Peyer's patch (tissue), 4 donors: ENCODE measurements around the gene NFATC4. TPM values are rescaled to one million over a fixed set of nuclear protein-coding genes. Genes with fewer than 3 reads are reported as not detected.

Experiments
- DNase-seq, 3 donors: peaks; one replicate each; pipeline ENCODE4 v3.0.0-alpha.2; 2017 to 2019
- H3K27ac ChIP-seq, 4 donors: fragments of 200-600 bp; sonication (generic); one replicate each; pipeline ENCODE4 v1.5.1; 2016 to 2019
- H3K27me3 ChIP-seq, 2 donors: fragments of 200-600 bp; sonication (generic); one replicate each; pipeline ENCODE4 v1.5.1; 2019
- H3K36me3 ChIP-seq, 3 donors: fragments of 200-600 bp; sonication (generic); one replicate each; pipeline ENCODE4 v1.5.1; 2016 to 2019
- H3K4me1 ChIP-seq, 4 donors: fragments of 200-600 bp; sonication (generic); one replicate each; pipeline ENCODE4 v1.5.1; 2016 to 2019
- H3K4me3 ChIP-seq, 4 donors: fragments of 200-600 bp; sonication (generic); 1 replicate in 3 of 4; 2 replicates in 1 of 4; pipeline ENCODE4 v1.5.1; 2016 to 2019; ENCODE audit warnings: mild to moderate bottlenecking in 1 of 4
- H3K9me3 ChIP-seq, 4 donors: fragments of 200-600 bp; sonication (generic); one replicate each; pipeline ENCODE4 v1.5.1; 2016 to 2019; ENCODE audit warnings: mild to moderate bottlenecking in 1 of 4
- CTCF ChIP-seq, 6 experiments: fragments of 450-650 bp in 4 of 6; fragments of 200-600 bp in 2 of 6; sonication (generic) in 1 of 6; IDR thresholded peaks; one replicate each; pipeline ENCODE4 v1.5.1; 2017 to 2019; ENCODE audit warnings: antibody characterized with exemption in 6 of 6, mild to moderate bottlenecking in 3 of 6, moderate library complexity in 1 of 6
- POLR2A ChIP-seq, 2 donors: fragments of 450-650 bp; IDR thresholded peaks; one replicate each; pipeline ENCODE4 v1.5.1; 2017; ENCODE audit warnings: antibody characterized with exemption in 2 of 2, mild to moderate bottlenecking in 2 of 2, moderate library complexity in 2 of 2
- total RNA-seq, 4 donors: library from RNA; depleted of rRNA; stranded (reverse); fragments of >200 nt; gene quantifications; one replicate each; pipeline ENCODE4 v1.1.0, GENCODE V29; 2016

Gene NFATC4
- total RNA-seq, 4 donors from 2014 or later: 6.5 to 52.0 (median 21.5) TPM

DNA sequence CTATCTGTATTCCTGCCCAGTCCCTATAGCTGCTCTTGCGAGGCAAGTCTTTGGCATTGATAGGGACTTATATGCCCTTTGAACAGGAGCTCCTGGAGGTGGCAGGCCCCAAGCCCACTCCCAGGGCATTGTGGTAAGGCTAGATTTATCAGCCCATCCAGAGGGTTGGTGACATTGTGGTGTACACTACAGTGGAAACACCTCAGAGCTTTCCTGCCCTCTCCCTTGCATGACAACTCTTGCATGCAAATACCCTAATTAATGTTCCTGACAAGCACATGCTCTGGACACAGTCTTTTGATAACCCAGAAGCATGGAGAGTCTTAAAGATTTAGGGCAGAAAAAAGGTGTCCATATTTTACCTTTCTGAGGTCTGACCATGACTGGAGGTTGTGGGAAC is 27.4 kb upstream of the NFATC4 start:
- no peak for TF ChIP-seq CTCF (IDR thresholded peaks at IDR 0.05)
- no peak for TF ChIP-seq POLR2A (IDR thresholded peaks at IDR 0.05)
- no peak for DNase-seq
- H3K27ac ChIP-seq: no peak overlapping the region
- peaks cover 0 to 17% (median 5%) of the 10 kb centered on the region in 4 donors for H3K4me1 ChIP-seq
- no peaks in the 10 kb centered on the region for H3K9me3 ChIP-seq
- H3K4me3 ChIP-seq: no peak overlapping the region
- peaks cover 0 to 26% (median 0%) of the 10 kb centered on the region in 3 donors for H3K36me3 ChIP-seq
- H3K27me3 ChIP-seq: no peaks in the 10 kb centered on the region

- Histone ChIP-seq H3K9me3 (no peaks in the 10 kb centered on the region), H3K27me3 (no peaks in the 10 kb centered on the region), H3K4me1 (peaks cover 0 to 22% (median 5%) of the 10 kb centered on the region in 4 donors), H3K36me3 (peaks cover 0 to 7% (median 0%) of the 10 kb centered on the region in 3 donors), H3K4me3 (no peak overlapping the region), H3K27ac (no peak overlapping the region)
- DNase-seq: no peak
- TF ChIP-seq POLR2A (IDR thresholded peaks at IDR 0.05) (no peak), CTCF (IDR thresholded peaks at IDR 0.05) (no peak)
Measured at GRCh38 chr14:24342889-24343288, 25.1 kb upstream of the NFATC4 start.

DNA sequence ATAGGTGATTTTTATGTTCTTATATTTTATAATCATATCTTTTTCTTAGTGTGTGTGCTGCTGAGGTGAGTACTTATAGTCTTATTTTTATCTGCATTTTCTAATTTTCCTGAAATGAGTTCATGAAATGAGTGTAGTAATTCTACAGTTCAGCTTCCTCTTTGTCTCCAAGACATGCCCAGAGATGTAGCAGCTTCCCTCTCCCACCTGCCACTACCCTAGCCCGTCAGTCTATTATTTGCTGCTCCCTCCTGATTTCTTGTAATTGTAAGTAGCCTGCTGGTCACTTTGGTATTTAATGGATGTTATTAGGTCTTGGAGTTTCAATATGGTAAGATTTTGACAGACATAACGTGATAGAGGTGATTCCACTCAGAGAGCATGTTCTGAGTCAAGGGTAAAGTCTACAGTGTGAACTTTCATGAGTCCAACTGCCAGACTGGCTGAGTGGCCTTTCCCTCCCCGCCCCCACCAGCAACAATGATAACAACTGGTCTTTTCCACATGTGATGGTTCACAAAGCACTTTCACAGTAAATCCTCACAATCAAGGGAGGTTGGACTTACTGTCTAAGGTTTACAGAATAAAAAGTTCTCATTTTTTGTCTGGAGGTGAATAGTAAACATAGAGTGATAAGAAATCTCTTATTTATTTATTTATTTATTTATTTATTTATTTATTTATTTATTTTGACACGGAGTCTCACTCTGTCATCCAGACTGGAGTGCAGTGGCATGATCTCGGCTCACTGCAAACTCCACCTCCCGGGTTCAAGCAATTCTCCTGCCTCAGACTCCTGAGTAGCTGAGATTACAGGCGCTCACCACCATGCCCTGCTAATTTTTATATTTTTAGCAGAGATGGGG is 24.0 kb upstream of the NFATC4 start:
- Histone ChIP-seq H3K4me1 (peaks cover 0 to 11% (median 1%) of the 10 kb centered on the region in 4 donors), H3K27me3 (no peaks in the 10 kb centered on the region), H3K27ac (peak overlapping the region in 2 of 4 donors; percentile 40 to 41), H3K4me3 (no peak overlapping the region), H3K9me3 (no peaks in the 10 kb centered on the region), H3K36me3 (no peaks in the 10 kb centered on the region)
- peak in 2 of 3 donors; percentile 75 to 82 for DNase-seq
- TF ChIP-seq POLR2A (IDR thresholded peaks at IDR 0.05): no peak
- TF ChIP-seq CTCF (IDR thresholded peaks at IDR 0.05): no peak

DNA sequence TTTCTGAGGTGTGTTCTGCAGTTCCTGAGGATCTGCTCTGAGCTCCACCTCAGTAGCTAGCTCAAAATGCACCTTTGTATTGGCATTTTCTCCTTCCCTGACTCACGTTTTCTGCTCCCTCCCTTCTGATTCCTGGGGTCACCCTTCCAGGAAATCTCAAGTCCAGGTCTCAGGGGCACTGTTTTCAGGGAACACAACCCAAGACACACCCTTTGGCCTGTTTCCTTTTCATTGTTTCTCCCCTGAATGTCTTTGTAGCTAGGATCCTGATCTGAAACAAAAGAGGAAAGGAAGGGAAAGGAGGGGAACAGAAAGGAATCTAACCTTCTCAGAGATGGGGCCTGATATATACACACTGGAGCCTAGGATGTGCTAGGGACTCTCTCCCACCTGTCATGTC is 20.9 kb upstream of the NFATC4 start:
- Histone ChIP-seq H3K27ac (no peak overlapping the region), H3K36me3 (no peaks in the 10 kb centered on the region), H3K4me1 (peaks cover 0 to 13% (median 0%) of the 10 kb centered on the region in 4 donors), H3K27me3 (no peaks in the 10 kb centered on the region), H3K9me3 (no peaks in the 10 kb centered on the region), H3K4me3 (no peak overlapping the region)
- no peak for DNase-seq
- no peak for TF ChIP-seq POLR2A (IDR thresholded peaks at IDR 0.05)
- TF ChIP-seq CTCF (IDR thresholded peaks at IDR 0.05): no peak

GRCh38 chr14:24348186-24348585 is 19.8 kb upstream of the NFATC4 start:
- peaks cover 0 to 13% (median 0%) of the 10 kb centered on the region in 4 donors for H3K4me1 ChIP-seq
- no peaks in the 10 kb centered on the region for H3K27me3 ChIP-seq
- no peak for DNase-seq
- no peaks in the 10 kb centered on the region for H3K36me3 ChIP-seq
- H3K4me3 ChIP-seq: no peak overlapping the region
- TF ChIP-seq POLR2A (IDR thresholded peaks at IDR 0.05) (no peak), CTCF (IDR thresholded peaks at IDR 0.05) (no peak)
- H3K9me3 ChIP-seq: no peaks in the 10 kb centered on the region
- H3K27ac ChIP-seq: no peak overlapping the region
